ENCODE measurements around the gene LARGE2.
A peak's percentile ranks its signal among the peaks of the same experiment; 100 is the strongest.

The LARGE2 gene

DNA sequence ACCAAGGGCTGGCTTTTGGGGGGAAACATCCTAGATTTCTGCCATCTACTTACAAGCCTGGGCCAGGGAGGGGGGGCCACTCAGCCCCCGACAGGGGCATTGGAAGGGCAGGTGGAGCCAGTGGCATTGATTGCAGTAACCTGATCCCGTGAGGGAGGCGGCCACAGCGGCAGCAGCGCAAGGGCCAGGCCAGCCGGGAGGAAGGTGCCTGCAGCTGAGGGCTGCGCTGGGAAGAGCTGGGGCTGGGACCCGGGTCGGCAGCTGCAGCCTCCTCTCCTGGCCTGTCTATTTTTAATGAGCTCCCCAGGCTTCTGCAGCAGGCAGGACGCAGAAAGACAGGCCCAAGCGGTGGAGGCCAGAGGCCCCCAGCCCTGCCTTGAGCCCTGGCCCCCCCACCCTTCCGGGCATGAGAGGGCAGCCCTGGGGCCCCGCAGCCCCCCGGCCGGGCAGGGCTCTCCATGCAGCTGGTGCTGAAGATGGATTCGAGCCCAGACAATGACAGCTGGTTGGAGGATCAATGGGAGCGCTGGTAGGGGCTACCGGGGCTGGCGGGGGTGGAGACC lies 26.0 kb upstream of the LARGE2 start:
- H3K9ac ChIP-seq (ENCODE audit: low read depth, low read length): no peak overlapping the region
- H3K4me3 ChIP-seq (ENCODE audit: low read depth in 1 of 2, low read length in 2 of 2): no peak overlapping the region
- DNase-seq: no peak
- H2AFZ ChIP-seq (ENCODE audit: low read depth, low read length): no peak overlapping the region
- no peaks in the 10 kb centered on the region for H3K27me3 ChIP-seq (ENCODE audit: insufficient read depth, low read length, poor library complexity)
- no peaks in the 10 kb centered on the region for H3K9me3 ChIP-seq (ENCODE audit: insufficient read depth, low read length, severe bottlenecking)
- 0 out of 2 replicates have a peak, but pooled peaks cover 5% of the 10 kb centered on the region for H4K20me1 ChIP-seq (ENCODE audit: insufficient read depth, low read length)
- TF ChIP-seq, protein P1, sequence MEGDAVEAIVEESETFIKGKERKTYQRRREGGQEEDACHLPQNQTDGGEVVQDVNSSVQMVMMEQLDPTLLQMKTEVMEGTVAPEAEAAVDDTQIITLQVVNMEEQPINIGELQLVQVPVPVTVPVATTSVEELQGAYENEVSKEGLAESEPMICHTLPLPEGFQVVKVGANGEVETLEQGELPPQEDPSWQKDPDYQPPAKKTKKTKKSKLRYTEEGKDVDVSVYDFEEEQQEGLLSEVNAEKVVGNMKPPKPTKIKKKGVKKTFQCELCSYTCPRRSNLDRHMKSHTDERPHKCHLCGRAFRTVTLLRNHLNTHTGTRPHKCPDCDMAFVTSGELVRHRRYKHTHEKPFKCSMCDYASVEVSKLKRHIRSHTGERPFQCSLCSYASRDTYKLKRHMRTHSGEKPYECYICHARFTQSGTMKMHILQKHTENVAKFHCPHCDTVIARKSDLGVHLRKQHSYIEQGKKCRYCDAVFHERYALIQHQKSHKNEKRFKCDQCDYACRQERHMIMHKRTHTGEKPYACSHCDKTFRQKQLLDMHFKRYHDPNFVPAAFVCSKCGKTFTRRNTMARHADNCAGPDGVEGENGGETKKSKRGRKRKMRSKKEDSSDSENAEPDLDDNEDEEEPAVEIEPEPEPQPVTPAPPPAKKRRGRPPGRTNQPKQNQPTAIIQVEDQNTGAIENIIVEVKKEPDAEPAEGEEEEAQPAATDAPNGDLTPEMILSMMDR (IDR thresholded peaks at IDR 0.05; ENCODE audit: borderline replicate concordance, extremely low read depth, low read length, poor library complexity, severe bottlenecking): no peak
- no peak for TF ChIP-seq EZH2 (IDR thresholded peaks at IDR 0.05; ENCODE audit: borderline replicate concordance, low read depth, low read length, severe bottlenecking)
- no peak overlapping the region for H3K27ac ChIP-seq (ENCODE audit: low read length)
- no peak overlapping the region for H3K4me2 ChIP-seq (ENCODE audit: insufficient read depth, low read length)
- no peaks in the 10 kb centered on the region for H3K36me3 ChIP-seq (ENCODE audit: insufficient read depth, low read length)
- 0 out of 3 replicates have a peak, but pooled peaks have one; percentile 4 for ATAC-seq (ENCODE audit: insufficient read depth, low read depth)
- no peaks in the 10 kb centered on the region for H3K79me2 ChIP-seq (ENCODE audit: insufficient read depth, low read length)
- no peaks in the 10 kb centered on the region for H3K4me1 ChIP-seq (ENCODE audit: insufficient read depth, low read length)

DNA sequence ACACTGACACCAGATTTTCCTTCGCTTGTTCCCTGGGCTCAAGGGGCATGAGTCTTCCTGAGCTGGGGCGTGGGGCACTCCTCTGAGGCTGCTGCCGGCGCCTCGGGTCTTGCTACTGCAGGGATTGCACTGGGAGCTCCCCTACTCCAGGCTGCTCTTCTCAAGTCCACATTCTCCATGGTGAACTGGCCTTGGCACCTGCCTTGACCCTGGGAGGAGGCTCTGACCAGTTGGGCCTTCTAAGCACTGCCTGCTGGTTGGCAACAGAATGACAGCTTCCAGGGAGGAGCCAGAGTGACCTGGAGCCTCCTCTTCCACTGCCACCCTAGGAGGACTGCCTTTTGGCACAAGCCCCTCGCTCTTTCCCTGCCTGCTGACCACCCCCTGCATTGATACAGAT lies 24.9 kb upstream of the LARGE2 start:
- ATAC-seq (ENCODE audit: insufficient read depth, low read depth): no peak
- no peak overlapping the region for H2AFZ ChIP-seq (ENCODE audit: low read depth, low read length)
- no peaks in the 10 kb centered on the region for H3K27me3 ChIP-seq (ENCODE audit: insufficient read depth, low read length, poor library complexity)
- H3K4me2 ChIP-seq (ENCODE audit: insufficient read depth, low read length): no peak overlapping the region
- no peak overlapping the region for H3K27ac ChIP-seq (ENCODE audit: low read length)
- H3K4me3 ChIP-seq (ENCODE audit: low read depth in 1 of 2, low read length in 2 of 2): no peak overlapping the region
- H3K36me3 ChIP-seq (ENCODE audit: insufficient read depth, low read length): no peaks in the 10 kb centered on the region
- no peak overlapping the region for H3K9ac ChIP-seq (ENCODE audit: low read depth, low read length)
- H3K79me2 ChIP-seq (ENCODE audit: insufficient read depth, low read length): no peaks in the 10 kb centered on the region
- no peaks in the 10 kb centered on the region for H3K9me3 ChIP-seq (ENCODE audit: insufficient read depth, low read length, severe bottlenecking)
- peaks cover 5% of the 10 kb centered on the region; the same call in 1 of the 2 replicates for H4K20me1 ChIP-seq (ENCODE audit: insufficient read depth, low read length)
- H3K4me1 ChIP-seq (ENCODE audit: insufficient read depth, low read length): no peaks in the 10 kb centered on the region
- TF ChIP-seq, protein P1 (IDR thresholded peaks at IDR 0.05; ENCODE audit: borderline replicate concordance, extremely low read depth, low read length, poor library complexity, severe bottlenecking): no peak
- DNase-seq: no peak

DNA sequence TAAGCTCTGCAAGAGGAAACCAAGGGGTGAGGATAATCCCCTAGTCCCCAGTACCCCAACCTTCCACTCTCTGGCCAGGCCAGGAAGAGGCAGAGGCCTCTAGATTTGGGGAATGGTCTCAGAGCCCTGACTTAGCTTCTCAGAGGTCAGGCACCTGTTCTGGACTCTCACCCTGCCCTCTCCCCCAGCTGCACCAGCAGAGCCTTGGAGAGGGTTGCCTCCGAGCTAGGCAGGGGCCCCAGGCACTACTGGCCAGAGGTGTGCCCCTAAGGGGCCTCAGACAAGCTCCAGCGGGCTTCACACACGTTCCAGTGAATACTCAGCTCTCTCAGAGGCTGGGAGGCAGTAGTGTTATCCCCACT lies 23.4 kb upstream of the LARGE2 start:
- H4K20me1 ChIP-seq (ENCODE audit: insufficient read depth, low read length): peaks cover 5% of the 10 kb centered on the region; the same call in 1 of the 2 replicates
- no peak overlapping the region for H3K4me2 ChIP-seq (ENCODE audit: insufficient read depth, low read length)
- no peaks in the 10 kb centered on the region for H3K27me3 ChIP-seq (ENCODE audit: insufficient read depth, low read length, poor library complexity)
- no peak for TF ChIP-seq EZH2 (IDR thresholded peaks at IDR 0.05; ENCODE audit: borderline replicate concordance, low read depth, low read length, severe bottlenecking)
- TF ChIP-seq, protein P1 (IDR thresholded peaks at IDR 0.05; ENCODE audit: borderline replicate concordance, extremely low read depth, low read length, poor library complexity, severe bottlenecking): no peak
- H3K9ac ChIP-seq (ENCODE audit: low read depth, low read length): no peak overlapping the region
- ATAC-seq (ENCODE audit: insufficient read depth, low read depth) (no peak), DNase-seq (no peak)
- no peaks in the 10 kb centered on the region for H3K36me3 ChIP-seq (ENCODE audit: insufficient read depth, low read length)
- H3K27ac ChIP-seq (ENCODE audit: low read length): no peak overlapping the region
- H3K79me2 ChIP-seq (ENCODE audit: insufficient read depth, low read length): no peaks in the 10 kb centered on the region
- H2AFZ ChIP-seq (ENCODE audit: low read depth, low read length): no peak overlapping the region
- no peak overlapping the region for H3K4me3 ChIP-seq (ENCODE audit: low read depth in 1 of 2, low read length in 2 of 2)
- H3K9me3 ChIP-seq (ENCODE audit: insufficient read depth, low read length, severe bottlenecking): no peaks in the 10 kb centered on the region
- H3K4me1 ChIP-seq (ENCODE audit: insufficient read depth, low read length): no peaks in the 10 kb centered on the region

Data from DND-41 (cell line).